Epidermal melanocyte (primary cell): ENCODE data around the gene BAZ1B.
"Not testable (repeated sequence)": the region's sequence is repeated elsewhere in the genome, so short reads cannot be mapped to it uniquely, and the experiment has no call there.

Experiments used
- DNase-seq: peaks from one replicate; pipeline ENCODE4 v3.0.0; 2011; ENCODE audit warnings: low spot score; ENCODE audit not compliant: insufficient read length

BAZ1B gene

DNA sequence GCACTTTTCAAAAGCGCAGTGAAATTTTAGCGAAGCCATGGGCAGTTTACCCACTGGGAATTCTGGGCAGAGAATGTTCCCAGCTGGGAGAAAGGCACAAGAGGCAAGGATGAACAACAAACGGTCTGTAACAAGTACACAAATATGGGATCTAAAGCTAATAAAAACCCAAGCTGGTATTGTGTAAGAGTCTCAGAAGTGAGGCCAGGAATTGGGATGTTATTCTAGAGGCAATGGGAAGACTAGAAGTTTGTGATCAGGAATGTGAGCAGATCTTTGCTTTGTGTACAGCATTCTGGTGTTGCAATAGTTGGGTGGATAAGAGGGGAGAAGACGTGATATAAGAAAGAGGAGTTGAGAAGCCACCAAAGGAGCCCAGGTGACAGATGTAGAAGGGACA is 73.5 kb downstream of the BAZ1B start:
- no peak for DNase-seq

DNA sequence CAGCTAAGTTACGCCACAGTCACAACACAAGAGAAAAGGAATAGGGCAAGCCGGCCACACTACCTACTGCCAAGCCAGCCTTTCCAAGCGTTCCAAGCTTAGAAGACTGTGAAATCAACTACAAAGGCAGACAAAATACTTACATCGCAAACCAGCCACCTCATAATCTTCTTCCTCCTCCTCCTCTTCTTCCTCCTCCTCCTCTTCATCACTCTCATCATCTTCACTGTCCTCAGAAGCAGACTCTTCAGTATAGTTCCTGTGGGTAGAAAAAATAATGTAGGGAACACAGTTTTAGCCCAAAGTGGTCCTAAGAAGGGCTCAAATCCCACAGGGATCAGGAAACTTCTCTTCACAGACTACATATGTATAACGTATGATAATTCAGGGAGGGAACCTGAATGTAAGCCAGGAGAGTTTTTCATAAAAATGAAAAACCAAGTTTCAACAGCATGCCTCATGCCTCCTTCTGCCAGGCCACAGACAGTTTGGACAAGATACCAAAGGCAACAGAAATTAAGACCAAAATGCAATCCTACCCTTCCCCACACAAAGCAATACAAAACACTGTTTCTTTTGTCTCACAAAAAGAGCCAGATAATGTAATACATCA is 74.9 kb downstream of the BAZ1B start:
- no peak for DNase-seq

- DNase-seq, result no peak
Measured at GRCh38 chr7:73446682-73447081, 75.4 kb downstream of the BAZ1B start.

GRCh38 chr7:73443548-73444255 is 78.4 kb downstream of the BAZ1B start:
- DNase-seq, result no peak

DNA sequence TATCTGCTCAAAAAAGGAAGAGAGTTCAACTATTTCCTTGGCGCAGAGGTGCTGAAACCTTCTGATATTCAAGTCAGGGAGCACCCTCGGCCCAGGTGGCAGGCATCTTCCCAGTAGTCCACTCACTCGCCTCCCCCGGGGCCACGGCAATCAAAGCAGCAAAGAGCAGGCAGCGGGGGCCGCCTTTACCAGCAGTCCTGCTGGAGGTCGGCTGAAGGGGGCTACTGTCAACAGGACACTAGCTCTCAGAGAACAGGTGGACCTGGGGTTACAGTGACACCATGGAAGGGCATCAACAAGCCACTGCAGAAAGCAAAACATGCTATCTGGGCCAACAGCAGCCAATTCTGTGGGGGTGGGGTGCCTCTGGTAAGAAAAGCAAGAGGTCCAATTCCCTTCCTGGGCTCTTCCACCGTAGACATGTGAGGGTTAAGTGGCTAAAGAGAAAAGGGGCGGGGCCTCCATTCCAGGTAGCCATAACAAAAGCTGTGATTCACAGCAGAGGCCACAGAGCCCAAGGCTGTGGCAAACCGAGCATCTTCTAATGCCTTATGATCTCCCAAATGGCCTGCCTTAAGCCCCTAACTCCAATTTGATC is 79.1 kb downstream of the BAZ1B start:
- no peak for DNase-seq

DNA sequence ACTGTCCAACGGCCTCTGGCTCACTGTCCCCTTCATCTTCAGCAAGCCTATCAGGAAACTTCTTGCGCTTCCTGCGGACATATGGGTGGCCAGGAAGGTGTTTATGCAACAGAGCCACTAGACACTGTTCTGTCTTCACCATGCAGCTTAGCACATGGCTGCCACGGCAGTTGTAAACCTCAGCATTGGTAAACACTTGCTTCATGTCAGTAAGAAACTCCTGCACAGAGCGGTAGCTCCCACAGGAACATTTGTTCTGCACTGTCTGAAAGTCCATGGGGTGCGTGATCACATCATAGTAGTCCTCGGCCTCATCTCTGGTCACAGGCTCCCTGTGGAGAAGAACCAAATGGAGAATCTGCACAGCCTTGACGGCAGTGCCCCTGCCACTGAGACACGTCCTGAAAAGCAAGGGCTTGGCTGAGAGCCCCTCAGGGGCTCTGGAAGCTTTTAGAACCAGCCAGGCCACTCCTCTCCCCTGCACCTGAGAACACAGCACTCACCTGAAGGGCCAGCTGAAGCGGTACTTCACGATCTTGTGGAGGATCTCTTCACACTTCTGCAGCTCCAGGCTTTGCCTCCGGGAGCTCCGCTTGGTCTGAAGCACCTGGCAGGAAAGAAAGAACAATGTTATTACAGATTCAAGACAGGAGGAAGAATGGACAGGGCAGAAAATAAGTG is 79.7 kb downstream of the BAZ1B start:
- no peak for DNase-seq

- no peak for DNase-seq
Measured at GRCh38 chr7:73439410-73439704, 82.7 kb downstream of the BAZ1B start.

GRCh38 chr7:73438547-73439409 is 83.3 kb downstream of the BAZ1B start:
- DNase-seq, result no peak

DNA sequence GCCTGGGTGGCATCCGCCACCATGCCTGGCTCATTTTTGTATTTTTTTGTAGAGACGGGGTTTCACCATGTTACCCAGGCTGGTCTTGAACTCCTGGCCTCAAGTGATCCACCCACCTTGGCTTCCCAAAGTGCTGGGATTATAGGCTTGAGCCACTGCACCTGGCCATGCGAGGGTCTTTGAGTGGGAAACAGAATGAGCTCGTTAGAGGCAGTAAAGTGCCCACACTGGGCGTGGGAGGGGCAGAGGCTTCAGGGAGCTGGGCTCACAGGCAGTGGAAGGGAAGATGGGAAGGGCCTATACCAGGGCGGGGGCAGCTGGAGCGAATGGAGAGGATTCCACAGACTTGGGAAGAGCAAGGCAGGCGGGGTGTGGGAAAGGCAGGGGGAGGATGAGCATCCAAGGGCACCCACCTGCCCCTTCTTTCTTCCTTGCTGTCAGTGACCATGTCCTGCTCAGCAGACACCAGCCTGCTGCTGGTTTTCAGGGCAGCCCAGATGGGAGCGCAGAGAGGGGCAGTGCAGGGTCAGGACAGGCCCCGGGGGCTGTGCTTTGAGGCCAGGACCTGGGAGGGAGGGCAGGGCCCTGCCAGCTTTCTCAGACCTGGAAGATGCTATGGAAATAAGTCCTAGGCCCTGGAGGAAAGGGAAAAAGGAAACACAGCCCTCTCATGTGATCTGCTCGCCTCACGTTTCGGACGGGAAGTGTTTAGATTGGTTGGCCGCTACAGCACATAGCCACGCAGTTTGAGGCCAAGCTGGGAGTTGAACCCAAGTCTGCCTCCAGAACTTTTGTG is 84.3 kb downstream of the BAZ1B start:
- no peak for DNase-seq

- no peak for DNase-seq
Measured at GRCh38 chr7:73437091-73437490, 85.0 kb downstream of the BAZ1B start.

- no peak for DNase-seq
Measured at GRCh38 chr7:73436031-73436929, 85.8 kb downstream of the BAZ1B start.

DNA sequence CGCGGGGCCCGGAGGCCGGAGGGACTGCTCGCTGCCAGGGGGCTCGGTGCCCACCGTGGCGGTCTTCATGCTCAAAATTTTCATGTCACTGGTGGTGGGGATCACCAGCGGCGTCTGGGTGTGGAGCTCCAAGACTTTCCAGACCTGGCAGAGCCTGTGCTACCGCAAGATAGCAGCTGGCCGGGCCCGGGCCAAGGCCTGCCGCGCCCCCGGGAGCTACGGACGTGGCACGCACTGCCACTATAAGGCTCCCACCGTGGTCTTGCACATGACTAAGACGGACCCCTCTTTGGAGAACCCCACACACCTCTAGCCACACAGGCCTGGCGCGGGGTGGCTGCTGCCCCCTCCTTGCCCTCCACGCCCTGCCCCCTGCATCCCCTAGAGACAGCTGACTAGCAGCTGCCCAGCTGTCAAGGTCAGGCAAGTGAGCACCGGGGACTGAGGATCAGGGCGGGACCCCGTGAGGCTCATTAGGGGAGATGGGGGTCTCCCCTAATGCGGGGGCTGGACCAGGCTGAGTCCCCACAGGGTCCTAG is 86.6 kb downstream of the BAZ1B start:
- DNase-seq, result no peak

DNA sequence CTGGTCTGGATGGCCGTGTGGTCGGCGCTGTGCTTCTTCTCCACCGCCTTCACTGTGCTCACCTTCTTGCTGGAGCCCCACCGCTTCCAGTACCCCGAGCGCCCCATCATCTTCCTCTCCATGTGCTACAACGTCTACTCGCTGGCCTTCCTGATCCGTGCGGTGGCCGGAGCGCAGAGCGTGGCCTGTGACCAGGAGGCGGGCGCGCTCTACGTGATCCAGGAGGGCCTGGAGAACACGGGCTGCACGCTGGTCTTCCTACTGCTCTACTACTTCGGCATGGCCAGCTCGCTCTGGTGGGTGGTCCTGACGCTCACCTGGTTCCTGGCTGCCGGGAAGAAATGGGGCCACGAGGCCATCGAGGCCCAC is 87.4 kb downstream of the BAZ1B start:
- no peak for DNase-seq

GRCh38 chr7:73433924-73434700 is 88.0 kb downstream of the BAZ1B start:
- DNase-seq, result no peak

DNA sequence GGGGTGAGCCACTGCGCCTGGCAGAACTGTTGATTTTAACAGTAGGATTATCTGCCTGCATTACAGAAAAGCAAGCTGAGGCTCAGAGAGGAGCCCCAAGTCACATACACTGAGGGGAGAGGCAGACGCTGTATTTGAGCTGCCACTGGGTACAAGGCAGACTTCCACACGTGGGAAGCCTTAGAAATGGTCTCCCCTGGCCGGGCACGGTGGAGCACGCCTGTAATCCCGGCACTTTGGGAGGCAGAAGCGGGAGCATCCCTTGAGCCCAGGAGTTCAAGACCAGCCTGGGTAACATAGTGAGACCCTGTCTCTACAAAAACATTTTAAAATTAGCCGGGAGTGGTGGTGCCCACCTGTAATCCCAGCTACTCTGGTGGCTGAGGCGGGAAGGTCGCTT is 89.4 kb downstream of the BAZ1B start:
- no peak for DNase-seq

GRCh38 chr7:73431041-73431835 is 90.9 kb downstream of the BAZ1B start:
- DNase-seq, result no peak

GRCh38 chr7:73430540-73430939 is 91.6 kb downstream of the BAZ1B start:
- DNase-seq, result not testable (repeated sequence)
